Esophagus muscularis mucosa (tissue), 4 donors: ENCODE measurements around the gene CNDP1. TPM values are rescaled to one million over a fixed set of nuclear protein-coding genes. Genes with fewer than 3 reads are reported as not detected.

Experiments
- DNase-seq: peaks from one replicate; pipeline ENCODE4 v3.0.0-alpha.2; 2017; ENCODE audit errors: extremely low spot score
- H3K27ac ChIP-seq, 4 donors: fragments of 200-600 bp; sonication (generic); replicated peaks in 1 of 4; 1 replicate in 3 of 4; 2 replicates in 1 of 4; pipeline ENCODE4 v1.5.1; 2016 to 2019; ENCODE audit warnings: mild to moderate bottlenecking in 1 of 4
- H3K27me3 ChIP-seq, 4 donors: fragments of 200-600 bp; sonication (generic); one replicate each; pipeline versions ENCODE4 v1.5.1 to v1.6.0; 2016 to 2019
- H3K36me3 ChIP-seq, 4 donors: fragments of 200-600 bp; sonication (generic); one replicate each; pipeline ENCODE4 v1.5.1; 2016 to 2019
- H3K4me1 ChIP-seq, 4 donors: fragments of 200-600 bp; sonication (generic); one replicate each; pipeline ENCODE4 v1.5.1; 2016 to 2019
- H3K4me3 ChIP-seq, 4 donors: fragments of 200-600 bp; sonication (generic); 1 replicate in 2 of 4; 2 replicates in 2 of 4; pipeline ENCODE4 v1.5.1; 2016 to 2019; ENCODE audit warnings: mild to moderate bottlenecking in 4 of 4, moderate library complexity in 1 of 4
- H3K9me3 ChIP-seq, 4 donors: fragments of 200-600 bp; sonication (generic); 1 replicate in 3 of 4; 2 replicates in 1 of 4; pipeline ENCODE4 v1.5.1; 2016 to 2019
- CTCF ChIP-seq, 3 experiments: fragments of 200-600 bp in 2 of 3; fragments of 450-650 bp in 1 of 3; sonication (generic) in 2 of 3; IDR thresholded peaks; one replicate each; pipeline ENCODE4 v1.5.1; 2017 to 2019; ENCODE audit warnings: antibody characterized with exemption in 3 of 3, mild to moderate bottlenecking in 2 of 3, moderate library complexity in 1 of 3
- EP300 ChIP-seq: sonication (generic); formaldehyde crosslinking; IDR thresholded peaks from one replicate; pipeline ENCODE4 v1.6.1; 2017; ENCODE audit warnings: antibody characterized with exemption
- POLR2A ChIP-seq: fragments of 450-650 bp; IDR thresholded peaks from one replicate; pipeline ENCODE4 v1.6.1; 2017; ENCODE audit warnings: antibody characterized with exemption, moderate library complexity, mild to moderate bottlenecking, low read depth
- POLR2AphosphoS5 ChIP-seq, 2 donors: sonication (generic); formaldehyde crosslinking; IDR thresholded peaks; one replicate each; pipeline ENCODE4 v1.6.1; 2017; ENCODE audit warnings: antibody characterized with exemption in 2 of 2
- WGBS: methylation state at CpG from one replicate; pipeline ENCODE4 v1.1.5; 2018; 5-methylcytosine and 5-hydroxymethylcytosine counted together
- intact Hi-C: fragments of 100-400 bp; cut with DNase I; formaldehyde crosslinking; loops from one replicate; pipeline ENCODE4 v1.15.1; 2023
- total RNA-seq, 4 donors: library from RNA; depleted of rRNA; stranded (reverse); fragments of >200 nt; gene quantifications; one replicate each; pipeline versions ENCODE4 v1.1.0 to v1.2.1, GENCODE V29; 2016

The CNDP1 gene
- total RNA-seq, 4 donors from 2014 or later, result not detected

- no peaks in the 10 kb centered on the region for H3K9me3 ChIP-seq
- peaks cover 58 to 82% (median 72%) of the 10 kb centered on the region in 4 donors for H3K36me3 ChIP-seq
- peaks cover 0 to 10% (median 2%) of the 10 kb centered on the region in 4 donors for H3K4me1 ChIP-seq
- TF ChIP-seq CTCF (IDR thresholded peaks at IDR 0.05) (no peak), EP300 (no peak), POLR2AphosphoS5 (IDR thresholded peaks at IDR 0.05) (no peak), POLR2A (no peak)
- DNase-seq, result no peak
- H3K4me3 ChIP-seq, result no peak overlapping the region
- H3K27ac ChIP-seq, result no peak overlapping the region
- intact Hi-C loops, result no loop called here
- WGBS, result 84% methylated on average over 16 of the region's 18 CpGs
- H3K27me3 ChIP-seq, result no peaks in the 10 kb centered on the region
These were observed 14.8 kb upstream of the CNDP1 start for GRCh38 chr18:74519320-74520095.

GRCh38 chr18:74520096-74520833, 14.0 kb upstream of the CNDP1 start:
- TF ChIP-seq POLR2A (no peak), EP300 (no peak), POLR2AphosphoS5 (IDR thresholded peaks at IDR 0.05) (no peak), CTCF (IDR thresholded peaks at IDR 0.05) (no peak)
- Histone ChIP-seq H3K4me1 (peaks cover 0 to 10% (median 4%) of the 10 kb centered on the region in 4 donors), H3K27ac (no peak overlapping the region), H3K36me3 (peaks cover 51 to 75% (median 64%) of the 10 kb centered on the region in 4 donors), H3K4me3 (no peak overlapping the region), H3K9me3 (no peaks in the 10 kb centered on the region), H3K27me3 (no peaks in the 10 kb centered on the region)
- intact Hi-C loops, result no loop called here
- no peak for DNase-seq
- WGBS, result 91% methylated on average over 14 of the region's 14 CpGs

GRCh38 chr18:74521068-74521725, 13.1 kb upstream of the CNDP1 start:
- no peak for DNase-seq
- intact Hi-C loops, result no loop called here
- TF ChIP-seq EP300 (no peak), CTCF (IDR thresholded peaks at IDR 0.05) (no peak), POLR2A (no peak), POLR2AphosphoS5 (IDR thresholded peaks at IDR 0.05) (no peak)
- H3K27me3 ChIP-seq, result no peaks in the 10 kb centered on the region
- WGBS, result 93% methylated on average over 14 of the region's 15 CpGs
- no peaks in the 10 kb centered on the region for H3K9me3 ChIP-seq
- peaks cover 0 to 10% (median 4%) of the 10 kb centered on the region in 4 donors for H3K4me1 ChIP-seq
- H3K36me3 ChIP-seq, result peaks cover 43 to 65% (median 55%) of the 10 kb centered on the region in 4 donors
- H3K27ac ChIP-seq, result no peak overlapping the region
- no peak overlapping the region for H3K4me3 ChIP-seq

GRCh38 chr18:74522635-74523548, 11.4 kb upstream of the CNDP1 start:
- H3K4me3 ChIP-seq, result no peak overlapping the region
- H3K4me1 ChIP-seq, result peaks cover 0 to 10% (median 4%) of the 10 kb centered on the region in 4 donors
- DNase-seq, result no peak
- intact Hi-C loops, result no loop called here
- H3K36me3 ChIP-seq, result peaks cover 27 to 48% (median 39%) of the 10 kb centered on the region in 4 donors
- no peak for TF ChIP-seq POLR2A
- TF ChIP-seq POLR2AphosphoS5 (IDR thresholded peaks at IDR 0.05), result no peak
- TF ChIP-seq CTCF (IDR thresholded peaks at IDR 0.05), result no peak
- no peak for TF ChIP-seq EP300
- no peaks in the 10 kb centered on the region for H3K27me3 ChIP-seq
- no peak overlapping the region for H3K27ac ChIP-seq
- WGBS, result 83% methylated on average over 23 of the region's 23 CpGs
- H3K9me3 ChIP-seq, result no peaks in the 10 kb centered on the region
